ENCODE data around the gene SNX15.

DNA sequence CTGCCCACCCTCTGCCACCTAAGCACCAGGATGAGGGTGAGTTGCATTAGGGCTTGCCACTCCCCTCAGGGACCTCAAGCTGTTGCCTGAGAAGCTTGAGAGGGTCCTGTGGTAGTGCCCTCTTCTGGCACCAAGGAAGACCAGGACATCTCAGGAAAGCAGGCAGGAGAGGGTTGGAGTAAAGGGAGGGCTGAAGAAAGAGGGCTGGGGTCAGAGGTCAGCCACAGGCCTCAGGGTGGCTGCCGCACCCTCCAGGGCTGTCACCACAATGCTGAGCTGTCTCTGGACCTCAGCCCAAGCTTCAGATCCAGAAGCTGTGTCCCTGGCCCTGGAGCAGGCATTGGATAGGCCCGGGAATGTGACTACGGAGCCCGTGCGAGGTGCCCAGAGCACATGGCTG, 17.8 kb downstream of the SNX15 start:
- TF ChIP-seq, protein P1, sequence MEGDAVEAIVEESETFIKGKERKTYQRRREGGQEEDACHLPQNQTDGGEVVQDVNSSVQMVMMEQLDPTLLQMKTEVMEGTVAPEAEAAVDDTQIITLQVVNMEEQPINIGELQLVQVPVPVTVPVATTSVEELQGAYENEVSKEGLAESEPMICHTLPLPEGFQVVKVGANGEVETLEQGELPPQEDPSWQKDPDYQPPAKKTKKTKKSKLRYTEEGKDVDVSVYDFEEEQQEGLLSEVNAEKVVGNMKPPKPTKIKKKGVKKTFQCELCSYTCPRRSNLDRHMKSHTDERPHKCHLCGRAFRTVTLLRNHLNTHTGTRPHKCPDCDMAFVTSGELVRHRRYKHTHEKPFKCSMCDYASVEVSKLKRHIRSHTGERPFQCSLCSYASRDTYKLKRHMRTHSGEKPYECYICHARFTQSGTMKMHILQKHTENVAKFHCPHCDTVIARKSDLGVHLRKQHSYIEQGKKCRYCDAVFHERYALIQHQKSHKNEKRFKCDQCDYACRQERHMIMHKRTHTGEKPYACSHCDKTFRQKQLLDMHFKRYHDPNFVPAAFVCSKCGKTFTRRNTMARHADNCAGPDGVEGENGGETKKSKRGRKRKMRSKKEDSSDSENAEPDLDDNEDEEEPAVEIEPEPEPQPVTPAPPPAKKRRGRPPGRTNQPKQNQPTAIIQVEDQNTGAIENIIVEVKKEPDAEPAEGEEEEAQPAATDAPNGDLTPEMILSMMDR (IDR thresholded peaks at IDR 0.05), result no peak
- no peak for TF ChIP-seq POLR2A (IDR thresholded peaks at IDR 0.05)

Data from body of pancreas (tissue), 4 donors.